Dendritic cell treated with granulocyte-macrophage colony-stimulating factor and Interleukin-4, amounts not matched to agents 40 ng/mL and 50 ng/mL, for 4 days (primary cell): ENCODE data around the gene GNL3.

Experiments used
- H3K27ac Mint-ChIP-seq: one replicate; pipeline ENCODE4 v1.8.0; 2022; ENCODE audit warnings: mild to moderate bottlenecking, mixed read lengths
- H3K27me3 Mint-ChIP-seq: one replicate; pipeline ENCODE4 v1.8.0; 2022; ENCODE audit warnings: mild to moderate bottlenecking, mixed read lengths
- H3K36me3 Mint-ChIP-seq: one replicate; pipeline ENCODE4 v1.8.0; 2022; ENCODE audit warnings: low read depth, mixed read lengths
- H3K4me1 Mint-ChIP-seq: one replicate; pipeline ENCODE4 v1.8.0; 2022; ENCODE audit warnings: low read depth, mixed read lengths
- H3K4me3 Mint-ChIP-seq: one replicate; pipeline ENCODE4 v1.8.0; 2022; ENCODE audit warnings: mild to moderate bottlenecking, moderate library complexity, mixed read lengths
- H3K9me3 Mint-ChIP-seq: one replicate; pipeline ENCODE4 v1.8.0; 2022; ENCODE audit warnings: mixed read lengths
- intact Hi-C: fragments of 100-400 bp; cut with micrococcal nuclease; formaldehyde crosslinking; loops from one replicate; pipeline ENCODE4 v1.15.0; 2022

Gene GNL3

DNA sequence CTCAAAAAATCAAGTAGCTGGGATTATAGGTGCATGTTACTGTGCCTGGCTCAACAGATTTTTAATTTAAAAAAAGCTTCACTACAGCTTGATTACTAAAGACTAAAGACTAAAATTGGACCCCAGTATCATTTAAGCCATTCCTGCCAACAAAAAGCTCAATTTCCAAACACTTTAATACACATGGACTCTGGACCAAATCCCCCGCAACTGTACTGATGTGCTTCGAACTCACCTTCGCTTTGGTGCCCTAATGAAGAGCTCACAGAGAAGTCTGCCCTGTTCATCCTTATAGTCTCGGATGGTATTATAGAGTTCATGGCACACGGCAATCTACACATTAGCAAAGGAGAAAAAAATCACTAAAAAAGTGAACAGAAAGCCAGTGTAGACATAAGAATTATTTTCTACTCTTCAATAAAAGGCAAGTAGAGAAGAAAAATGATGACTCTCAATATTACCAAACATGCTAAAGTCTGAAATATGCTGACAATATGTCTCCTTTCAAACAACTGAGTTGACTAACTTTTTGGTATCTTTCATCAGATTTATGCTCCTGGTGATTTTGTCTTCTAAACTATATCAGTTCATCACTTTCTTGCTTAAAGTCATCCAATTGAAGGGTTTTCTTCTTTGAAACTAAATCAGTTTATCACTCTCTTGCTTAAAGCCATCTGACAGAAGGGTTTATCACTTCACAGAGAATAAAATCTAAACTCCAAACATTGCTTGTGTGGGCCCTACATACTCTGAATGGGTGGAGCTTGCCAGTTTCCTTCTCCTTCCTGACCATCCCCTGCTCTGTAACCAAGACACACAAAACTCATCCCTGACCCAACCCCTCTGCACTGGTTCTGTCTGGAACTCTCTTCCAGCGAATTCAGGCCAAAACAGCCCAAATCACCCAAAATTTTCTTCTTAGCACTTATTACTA lies 7.3 kb upstream of the GNL3 start:
- Mint-ChIP-seq H3K4me3 (peak overlapping the region; percentile 41), H3K36me3 (peaks cover 82% of the 10 kb centered on the region), H3K9me3 (no peaks in the 10 kb centered on the region), H3K27me3 (no peaks in the 10 kb centered on the region), H3K4me1 (peaks cover 52% of the 10 kb centered on the region), H3K27ac (peak overlapping the region; percentile 22)
- intact Hi-C loops: no loop called here

DNA sequence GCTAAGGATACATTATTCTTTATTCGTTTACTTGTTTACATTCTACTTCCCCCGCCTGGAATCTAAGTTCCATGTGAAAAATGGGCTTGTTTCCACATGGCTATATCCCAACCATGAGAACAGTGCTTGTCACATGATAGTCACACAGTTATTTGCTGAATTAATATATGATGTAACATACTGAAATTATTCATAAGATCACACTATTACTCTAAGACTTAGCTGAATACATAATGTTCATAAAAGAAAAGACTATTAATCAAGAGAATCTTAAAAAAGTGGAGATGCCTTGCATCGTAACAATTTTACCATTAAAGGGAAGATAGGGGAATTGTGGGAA lies 6.7 kb upstream of the GNL3 start:
- peak overlapping the region; percentile 22 for H3K27ac Mint-ChIP-seq
- peaks cover 58% of the 10 kb centered on the region for H3K4me1 Mint-ChIP-seq
- no peak overlapping the region for H3K4me3 Mint-ChIP-seq
- H3K9me3 Mint-ChIP-seq: no peaks in the 10 kb centered on the region
- intact Hi-C loops: no loop called here
- no peaks in the 10 kb centered on the region for H3K27me3 Mint-ChIP-seq
- peaks cover 76% of the 10 kb centered on the region for H3K36me3 Mint-ChIP-seq

DNA sequence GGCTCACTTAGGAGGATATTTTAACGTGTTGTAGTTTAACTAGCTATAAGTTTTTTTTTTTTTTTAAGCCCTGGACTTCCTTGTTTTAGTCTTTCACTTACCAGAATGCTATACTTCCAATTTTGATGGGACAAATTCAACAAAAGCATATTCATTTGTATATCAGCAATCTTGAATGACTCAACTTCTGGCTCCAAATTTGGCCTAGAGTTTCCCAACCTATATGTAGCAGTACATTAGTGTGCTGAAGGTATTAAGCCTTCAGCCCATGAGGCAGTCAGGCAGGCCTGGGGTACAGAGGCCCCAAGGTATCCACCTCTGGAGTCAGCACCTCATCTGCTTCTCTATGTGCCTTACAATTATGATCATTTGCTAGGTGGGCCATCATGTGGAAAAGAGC lies 6.0 kb upstream of the GNL3 start:
- intact Hi-C loops: no loop called here
- peak overlapping the region; percentile 60 for H3K4me3 Mint-ChIP-seq
- no peaks in the 10 kb centered on the region for H3K9me3 Mint-ChIP-seq
- peaks cover 58% of the 10 kb centered on the region for H3K4me1 Mint-ChIP-seq
- H3K36me3 Mint-ChIP-seq: peaks cover 70% of the 10 kb centered on the region
- H3K27me3 Mint-ChIP-seq: no peaks in the 10 kb centered on the region
- H3K27ac Mint-ChIP-seq: peak overlapping the region; percentile 22

DNA sequence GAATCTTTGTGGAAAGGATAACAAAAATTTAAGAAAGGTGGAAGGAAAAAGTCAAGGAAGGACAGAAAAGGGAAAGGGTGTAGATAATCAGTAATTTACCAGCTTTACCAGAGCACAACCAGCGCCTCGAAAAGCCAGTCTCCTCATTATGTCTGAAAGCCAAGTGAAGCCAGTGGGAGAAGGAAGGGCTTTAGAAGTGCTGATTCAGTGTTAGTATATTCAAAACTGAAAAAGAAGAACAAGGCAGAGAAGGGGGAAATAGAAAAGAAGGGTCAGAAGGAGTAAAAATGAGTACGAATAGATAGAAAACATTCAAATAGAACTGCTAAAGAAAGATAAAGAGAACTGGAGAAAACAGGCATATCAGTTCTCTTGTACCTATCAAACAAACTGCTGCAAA lies 4.2 kb upstream of the GNL3 start:
- Mint-ChIP-seq H3K27me3 (no peaks in the 10 kb centered on the region), H3K4me3 (peak overlapping the region; percentile 70), H3K27ac (peak overlapping the region; percentile 97), H3K36me3 (peaks cover 68% of the 10 kb centered on the region), H3K4me1 (peaks cover 54% of the 10 kb centered on the region), H3K9me3 (no peaks in the 10 kb centered on the region)
- intact Hi-C loops: no loop called here

- peaks cover 65% of the 10 kb centered on the region for H3K36me3 Mint-ChIP-seq
- H3K27me3 Mint-ChIP-seq: no peaks in the 10 kb centered on the region
- peak overlapping the region; percentile 97 for H3K27ac Mint-ChIP-seq
- H3K9me3 Mint-ChIP-seq: no peaks in the 10 kb centered on the region
- intact Hi-C loops: no loop called here
- peak overlapping the region; percentile 70 for H3K4me3 Mint-ChIP-seq
- peaks cover 52% of the 10 kb centered on the region for H3K4me1 Mint-ChIP-seq
Measured at GRCh38 chr3:52682016-52682415, 3.8 kb upstream of the GNL3 start.

- intact Hi-C loops: no loop called here
- H3K27ac Mint-ChIP-seq: peak overlapping the region; percentile 97
- H3K4me1 Mint-ChIP-seq: peaks cover 53% of the 10 kb centered on the region
- H3K4me3 Mint-ChIP-seq: no peak overlapping the region
- H3K9me3 Mint-ChIP-seq: no peaks in the 10 kb centered on the region
- no peaks in the 10 kb centered on the region for H3K27me3 Mint-ChIP-seq
- peaks cover 65% of the 10 kb centered on the region for H3K36me3 Mint-ChIP-seq
Measured at GRCh38 chr3:52683611-52684010, 2.2 kb upstream of the GNL3 start.

DNA sequence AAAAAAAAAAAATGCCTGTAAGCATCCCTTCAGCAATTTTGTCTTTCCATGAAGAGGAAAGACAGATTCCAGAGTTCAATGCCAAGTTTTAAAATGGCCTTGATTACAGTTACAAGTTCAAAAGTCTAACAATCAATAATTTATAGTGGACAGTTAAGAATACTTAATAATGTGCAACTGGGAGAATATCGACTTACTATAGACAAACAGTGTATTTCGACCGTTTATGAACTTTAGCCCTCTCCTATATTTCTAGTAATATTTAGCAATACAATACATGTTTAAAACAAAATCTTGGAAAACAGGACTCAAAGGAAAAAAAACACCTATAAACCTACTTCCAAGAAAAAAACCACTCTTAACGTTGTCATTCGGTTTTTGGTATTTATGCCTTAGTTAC lies 1.6 kb upstream of the GNL3 start:
- H3K4me1 Mint-ChIP-seq: peaks cover 52% of the 10 kb centered on the region
- H3K9me3 Mint-ChIP-seq: no peaks in the 10 kb centered on the region
- peaks cover 65% of the 10 kb centered on the region for H3K36me3 Mint-ChIP-seq
- no peak overlapping the region for H3K4me3 Mint-ChIP-seq
- intact Hi-C loops: no loop called here
- no peaks in the 10 kb centered on the region for H3K27me3 Mint-ChIP-seq
- peak overlapping the region; percentile 97 for H3K27ac Mint-ChIP-seq

- H3K9me3 Mint-ChIP-seq: no peaks in the 10 kb centered on the region
- H3K36me3 Mint-ChIP-seq: peaks cover 66% of the 10 kb centered on the region
- peak overlapping the region; percentile 90 for H3K4me3 Mint-ChIP-seq
- H3K27ac Mint-ChIP-seq: peak overlapping the region; percentile 97
- no peaks in the 10 kb centered on the region for H3K27me3 Mint-ChIP-seq
- intact Hi-C loops: no loop called here
- peaks cover 51% of the 10 kb centered on the region for H3K4me1 Mint-ChIP-seq
Measured at GRCh38 chr3:52685285-52685708, 535 bp upstream of the GNL3 start.

DNA sequence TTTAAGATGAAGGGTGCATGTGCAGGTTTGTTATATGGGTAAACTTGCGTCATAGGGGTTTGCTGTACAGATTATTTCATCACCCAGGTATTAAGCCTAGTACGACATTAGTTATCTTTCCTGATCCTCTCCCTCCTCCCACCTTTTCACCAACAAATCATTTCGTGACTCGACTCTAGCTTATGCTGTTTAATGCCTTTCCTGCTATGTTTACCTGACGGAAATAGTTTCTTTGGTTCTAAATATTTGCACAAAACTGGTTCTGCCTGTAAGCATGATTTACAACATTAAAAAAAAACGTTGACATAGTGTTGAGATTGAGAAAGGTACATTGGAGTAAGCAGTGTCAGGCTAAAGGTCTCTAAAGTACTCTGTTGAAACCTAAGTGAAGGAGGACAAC lies 2.4 kb downstream of the GNL3 start:
- Mint-ChIP-seq H3K4me3 (no peak overlapping the region), H3K4me1 (peaks cover 35% of the 10 kb centered on the region), H3K36me3 (peaks cover 79% of the 10 kb centered on the region), H3K27me3 (no peaks in the 10 kb centered on the region), H3K27ac (no peak overlapping the region), H3K9me3 (no peaks in the 10 kb centered on the region)
- intact Hi-C loops: no loop called here

DNA sequence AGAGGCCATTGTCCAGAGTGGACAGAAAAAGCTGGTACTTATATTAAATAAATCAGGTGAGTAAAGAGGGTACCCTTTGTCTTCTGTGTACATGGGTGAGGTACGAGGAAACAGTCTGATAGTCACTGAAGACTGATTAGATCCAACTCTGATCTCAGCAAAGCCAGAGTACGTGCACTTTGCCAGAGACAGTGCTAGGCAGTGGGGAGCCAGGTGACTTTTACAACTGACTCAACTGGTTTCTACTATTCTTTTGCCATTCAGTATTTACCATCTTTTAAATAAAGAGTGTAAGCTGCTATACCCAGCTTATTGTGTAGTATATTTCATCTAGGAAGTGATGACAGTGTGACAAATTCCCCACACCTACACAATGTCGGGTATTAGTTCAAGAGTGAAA lies 3.3 kb downstream of the GNL3 start:
- intact Hi-C loops: no loop called here
- Mint-ChIP-seq H3K4me3 (no peak overlapping the region), H3K36me3 (peaks cover 88% of the 10 kb centered on the region)

DNA sequence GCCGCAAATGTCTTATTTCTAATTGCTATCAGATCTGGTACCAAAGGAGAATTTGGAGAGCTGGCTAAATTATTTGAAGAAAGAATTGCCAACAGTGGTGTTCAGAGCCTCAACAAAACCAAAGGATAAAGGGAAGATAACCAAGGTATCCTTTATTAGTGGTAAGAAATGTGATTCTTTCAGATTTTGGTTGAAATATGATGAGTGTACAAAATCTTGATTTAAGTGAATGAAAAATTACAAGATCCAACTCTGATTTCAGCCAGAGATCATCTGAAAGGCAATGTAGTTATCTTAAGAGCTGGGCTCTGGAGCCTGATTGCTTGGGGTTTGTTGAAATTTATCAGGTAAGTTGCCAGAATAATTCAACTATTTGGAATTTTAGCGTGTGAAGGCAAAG lies 4.7 kb downstream of the GNL3 start:
- Mint-ChIP-seq H3K4me3 (no peak overlapping the region), H3K9me3 (no peaks in the 10 kb centered on the region), H3K27ac (peak overlapping the region; percentile 56), H3K36me3 (peaks cover 95% of the 10 kb centered on the region), H3K27me3 (no peaks in the 10 kb centered on the region), H3K4me1 (peaks cover 27% of the 10 kb centered on the region)
- intact Hi-C loops: no loop called here

More for the DNA sequence above, 3.3 kb downstream of the GNL3 start:
- no peaks in the 10 kb centered on the region for H3K9me3 Mint-ChIP-seq
- peak overlapping the region; percentile 56 for H3K27ac Mint-ChIP-seq
- no peaks in the 10 kb centered on the region for H3K27me3 Mint-ChIP-seq
- peaks cover 27% of the 10 kb centered on the region for H3K4me1 Mint-ChIP-seq

DNA sequence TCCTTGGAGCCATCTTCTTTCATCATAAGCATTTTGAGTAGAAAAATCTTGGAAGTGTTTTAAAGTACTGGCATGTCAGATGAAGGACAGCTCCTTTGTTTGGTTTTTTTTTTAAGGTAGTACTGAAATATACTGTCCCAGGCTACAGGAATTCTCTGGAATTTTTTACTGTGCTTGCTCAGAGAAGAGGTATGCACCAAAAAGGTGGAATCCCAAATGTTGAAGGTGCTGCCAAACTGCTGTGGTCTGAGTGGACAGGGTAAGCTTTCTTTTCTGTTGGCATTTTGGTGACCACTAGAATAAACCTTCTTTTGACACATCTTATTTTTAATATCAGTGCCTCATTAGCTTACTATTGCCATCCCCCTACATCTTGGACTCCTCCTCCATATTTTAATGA lies 7.2 kb downstream of the GNL3 start:
- Mint-ChIP-seq H3K36me3 (peaks cover 96% of the 10 kb centered on the region), H3K4me1 (peaks cover 34% of the 10 kb centered on the region), H3K4me3 (no peak overlapping the region), H3K9me3 (no peaks in the 10 kb centered on the region), H3K27ac (no peak overlapping the region), H3K27me3 (no peaks in the 10 kb centered on the region)
- intact Hi-C loops: no loop called here

GRCh38 chr3:52694528-52695189 lies 8.8 kb downstream of the GNL3 start:
- H3K4me3 Mint-ChIP-seq: no peak overlapping the region
- no peak overlapping the region for H3K27ac Mint-ChIP-seq
- no peaks in the 10 kb centered on the region for H3K9me3 Mint-ChIP-seq
- intact Hi-C loops: no loop called here
- H3K36me3 Mint-ChIP-seq: peaks cover 85% of the 10 kb centered on the region
- peaks cover 19% of the 10 kb centered on the region for H3K4me1 Mint-ChIP-seq
- H3K27me3 Mint-ChIP-seq: no peaks in the 10 kb centered on the region

DNA sequence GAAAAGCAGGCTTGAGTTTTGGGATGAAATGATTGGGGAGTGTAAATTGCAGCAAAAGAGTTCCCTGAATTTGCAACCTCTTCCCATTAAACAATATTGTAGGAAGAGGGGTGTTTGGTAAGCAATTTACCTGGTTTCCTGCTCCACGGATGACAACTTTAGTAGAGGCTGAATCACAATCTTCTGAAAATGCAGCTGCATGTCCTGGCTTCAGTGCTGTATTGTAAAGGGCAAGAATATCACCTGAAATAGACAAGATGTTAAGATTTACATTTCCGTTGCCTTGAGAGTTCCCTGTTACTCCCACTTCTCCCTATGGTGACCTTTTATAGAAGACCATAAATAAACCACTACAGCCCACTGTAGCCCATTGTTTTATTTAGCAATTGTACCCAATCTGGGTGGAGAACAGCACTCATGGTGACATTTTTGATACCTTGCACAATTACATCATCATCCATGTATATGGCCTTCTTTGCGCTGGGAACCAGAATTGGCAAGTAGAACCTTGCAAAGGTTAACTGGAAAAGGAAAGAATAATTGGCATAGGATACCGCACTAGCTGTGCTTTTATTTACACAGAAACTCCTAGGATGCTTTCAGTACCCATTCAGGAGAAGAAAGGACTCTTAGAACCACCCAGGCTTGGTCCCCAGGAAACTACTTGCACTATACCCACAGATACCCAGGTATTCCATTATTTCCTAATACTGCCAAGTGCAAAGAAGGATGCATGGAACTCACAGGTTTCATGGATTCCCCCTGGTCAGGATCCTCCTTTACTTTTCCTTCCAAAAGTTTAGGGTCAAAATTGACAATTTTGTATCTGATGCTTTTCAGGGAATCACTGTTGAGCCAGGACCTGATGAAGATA lies 10.2 kb downstream of the GNL3 start:
- Mint-ChIP-seq H3K9me3 (no peaks in the 10 kb centered on the region), H3K4me3 (no peak overlapping the region), H3K27ac (no peak overlapping the region), H3K4me1 (peaks cover 8% of the 10 kb centered on the region), H3K36me3 (peaks cover 76% of the 10 kb centered on the region), H3K27me3 (no peaks in the 10 kb centered on the region)
- intact Hi-C loops: no loop called here
